Right lobe of liver (tissue), 6 donors: Measurements from ENCODE around the gene DQX1. TPM values are rescaled to one million over a fixed set of nuclear protein-coding genes. Genes with fewer than 3 reads are reported as not detected.

Experiments
- ATAC-seq, 4 donors: fragments of 200-7000 bp; cut with Tn5 transposase; one replicate each; pipeline ENCODE4 v1.9.1; 2020; ENCODE audit warnings: mild to moderate bottlenecking in 4 of 4, moderate library complexity in 4 of 4
- DNase-seq, 3 donors: peaks; one replicate each; pipeline ENCODE4 v3.0.0-alpha.2; 2020
- H3K27ac ChIP-seq, 3 donors: fragments of 200-600 bp; one replicate each; pipeline ENCODE4 v1.8.0; 2022
- H3K27me3 ChIP-seq, 2 donors: fragments of 200-600 bp; one replicate each; pipeline ENCODE4 v1.8.0; 2022
- H3K36me3 ChIP-seq, 4 donors: fragments of 200-600 bp; sonication (generic) in 1 of 4; one replicate each; pipeline versions ENCODE4 v1.5.1 to v1.8.0; 2017 to 2022; ENCODE audit warnings: control low read depth in 1 of 4
- H3K4me1 ChIP-seq, 4 donors: fragments of 200-600 bp; sonication (generic) in 1 of 4; one replicate each; pipeline versions ENCODE4 v1.5.1 to v1.8.0; 2017 to 2022; ENCODE audit warnings: control low read depth in 1 of 4
- H3K4me3 ChIP-seq, 3 donors: fragments of 200-600 bp; one replicate each; pipeline ENCODE4 v1.8.0; 2022
- H3K9me3 ChIP-seq, 4 donors: fragments of 200-600 bp; sonication (generic) in 1 of 4; one replicate each; pipeline versions ENCODE4 v1.5.1 to v1.8.0; 2017 to 2022; ENCODE audit warnings: control low read depth in 1 of 4
- CTCF ChIP-seq, 4 donors: fragments of 200-600 bp in 3 of 4; fragments of 450-650 bp in 1 of 4; IDR thresholded peaks; one replicate each; pipeline versions ENCODE4 v1.5.1 to v1.8.0; 2016 to 2022; ENCODE audit warnings: antibody characterized with exemption in 4 of 4, mild to moderate bottlenecking in 2 of 4
- POLR2A ChIP-seq: fragments of 450-650 bp; IDR thresholded peaks from one replicate; pipeline ENCODE4 v1.6.1; 2017; ENCODE audit warnings: antibody characterized with exemption, mild to moderate bottlenecking
- WGBS: methylation state at CpG from one replicate; pipeline ENCODE4 v1.1.6; 2018; ENCODE audit warnings: low coverage, low lambda C conversion rate; ENCODE audit not compliant: insufficient coverage; ENCODE audit errors: missing lambda C conversion rate; 5-methylcytosine and 5-hydroxymethylcytosine counted together
- intact Hi-C, 2 donors: fragments of 100-400 bp; cut with DNase I; formaldehyde crosslinking; loops; one replicate each; pipeline versions ENCODE4 v1.11.2 to v1.14.1; 2022
- total RNA-seq, 6 experiments: library from RNA; depleted of rRNA in 2 of 6; stranded (reverse); fragments of >200 nt in 2 of 6; fragmentation: NEBNext Ultra II Directional in 3 of 6; extraction: Animal tissue kit (Norgen Biotek cat#: 25700) in 3 of 6; gene quantifications; one replicate each; pipeline versions ENCODE4 v1.1.0 to v1.2.4, GENCODE V29; 2016 to 2023
- donor health status: DM: no; HTN: yes; CAD: no.
- donor health status: DM: no; HTN: no; CAD: no.
- donor health status: DM: no; HTN: no; CAD: no.
- donor health status: DM: no; HTN: yes; CAD: no.
- donor health status: DM: no; HTN: yes; CAD: no.

The DQX1 gene
- total RNA-seq, 6 experiments from 2014 or later, result not detected

DNA sequence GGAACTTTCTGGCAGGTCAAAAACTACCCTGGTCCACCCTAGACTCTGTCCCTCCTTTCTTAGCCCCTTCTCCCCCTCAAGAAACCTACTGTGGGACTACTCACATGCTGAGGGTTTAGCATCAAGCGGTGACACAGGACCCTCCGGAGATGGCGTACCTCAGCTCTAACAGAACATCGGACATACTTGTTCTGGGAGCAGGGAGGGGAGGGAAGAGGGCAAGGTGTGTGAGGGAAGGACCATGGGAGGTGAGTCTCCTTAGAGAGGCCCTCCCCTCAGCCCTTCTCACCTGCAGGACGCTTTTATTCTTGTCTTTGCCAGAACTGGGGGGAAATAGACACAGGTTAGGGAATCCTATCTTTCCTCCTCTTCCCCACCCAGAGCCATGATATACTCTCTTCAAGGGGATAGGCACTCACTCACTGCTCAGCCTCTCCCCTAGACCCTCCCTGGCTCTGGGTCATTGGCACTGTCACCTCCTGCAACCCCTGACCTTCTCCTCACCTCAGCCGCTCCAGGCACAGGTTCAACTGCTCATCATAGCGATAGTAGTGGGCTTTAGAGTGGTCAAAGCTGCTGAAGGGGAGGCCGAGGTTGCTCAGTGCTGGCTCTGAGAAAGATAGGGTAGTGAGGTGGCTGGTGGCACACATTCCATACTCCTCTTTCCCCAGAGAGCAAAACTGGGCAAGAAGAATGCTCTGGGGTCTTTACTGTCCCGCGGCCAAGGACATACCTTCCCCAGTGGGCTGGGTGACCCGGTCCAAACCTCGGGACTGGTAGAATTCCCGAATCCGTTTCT is 20.4 kb downstream of the DQX1 start:
- Histone ChIP-seq H3K27ac (no peak overlapping the region), H3K27me3 (no peaks in the 10 kb centered on the region), H3K4me1 (peaks cover 0 to 42% (median 12%) of the 10 kb centered on the region in 4 donors), H3K4me3 (peak overlapping the region in 2 of 3 donors; percentile 78 to 95), H3K9me3 (no peaks in the 10 kb centered on the region), H3K36me3 (no peaks in the 10 kb centered on the region)
- DNase-seq (no peak), ATAC-seq (no peak)
- intact Hi-C loops, result no loop called here
- TF ChIP-seq POLR2A, result no peak
- no peak for TF ChIP-seq CTCF (IDR thresholded peaks at IDR 0.05)
- WGBS, result 70% methylated on average over 8 of the region's 14 CpGs

GRCh38 chr2:74504591-74504990 is 21.4 kb downstream of the DQX1 start:
- Histone ChIP-seq H3K4me3 (peak overlapping the region in 2 of 3 donors; percentile 82 to 84), H3K36me3 (no peaks in the 10 kb centered on the region), H3K4me1 (peaks cover 0 to 49% (median 15%) of the 10 kb centered on the region in 4 donors), H3K27me3 (no peaks in the 10 kb centered on the region), H3K9me3 (no peaks in the 10 kb centered on the region), H3K27ac (peak overlapping the region in 1 of 3 donors; percentile 93)
- DNase-seq, result no peak
- no peak for TF ChIP-seq CTCF (IDR thresholded peaks at IDR 0.05)
- no peak for TF ChIP-seq POLR2A
- intact Hi-C loops, result no loop called here
- no peak for ATAC-seq
- WGBS, result 79% methylated on average over 3 of the region's 3 CpGs

DNA sequence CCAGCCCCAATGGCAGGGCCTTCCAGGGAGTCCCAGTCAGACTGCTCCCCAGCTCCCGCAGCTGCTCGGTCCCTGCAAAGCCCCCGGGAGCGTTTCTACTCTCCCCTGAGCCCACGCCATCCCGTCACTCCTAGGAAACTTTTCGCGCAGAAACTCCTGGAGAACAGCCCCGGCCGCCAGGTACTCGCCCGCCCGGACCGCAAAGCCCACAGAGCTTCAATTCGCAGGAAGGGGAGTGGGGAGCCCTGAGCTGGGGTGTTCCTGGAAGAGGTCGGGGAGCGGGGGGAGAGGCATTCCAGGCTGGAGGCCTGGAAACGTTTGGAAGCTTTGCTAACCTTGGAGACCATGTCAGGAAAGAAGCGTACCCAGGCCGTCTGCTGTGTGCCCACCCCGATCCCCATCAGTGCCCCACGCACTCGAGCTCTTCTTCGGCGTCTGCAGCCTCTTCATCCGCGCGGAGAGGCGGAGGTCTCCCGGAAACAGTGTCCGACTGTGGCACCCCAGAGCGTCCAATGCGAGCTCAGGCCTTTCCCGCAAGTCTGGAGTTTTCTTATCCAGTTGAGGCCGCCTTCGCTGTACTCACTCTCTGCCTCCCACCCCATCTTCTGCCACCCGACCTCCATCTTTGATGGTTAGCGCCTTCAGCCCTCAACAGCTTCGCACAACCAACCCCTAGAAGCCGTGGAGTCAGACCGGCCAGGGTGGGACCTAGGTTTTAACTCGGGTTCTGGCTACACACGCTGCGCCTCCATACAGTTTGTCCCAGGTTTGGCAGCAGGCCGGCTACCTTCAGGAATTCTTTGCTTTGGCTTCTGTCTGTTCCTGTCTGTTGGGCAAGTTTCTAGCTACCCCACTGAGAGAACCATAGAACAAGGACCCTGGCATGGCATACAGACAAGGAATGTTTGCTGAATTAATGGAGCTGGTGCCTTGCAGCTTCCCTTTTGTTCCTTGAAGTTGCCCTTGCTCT is 22.2 kb downstream of the DQX1 start:
- ATAC-seq, result no peak
- Histone ChIP-seq H3K27ac (peak overlapping the region; percentile 66 to 93 (median 93)), H3K36me3 (no peaks in the 10 kb centered on the region), H3K9me3 (no peaks in the 10 kb centered on the region), H3K4me1 (peaks cover 0 to 55% (median 19%) of the 10 kb centered on the region in 4 donors), H3K27me3 (no peaks in the 10 kb centered on the region), H3K4me3 (peak overlapping the region; percentile 60 to 84 (median 82))
- WGBS, result 27% methylated on average over 18 of the region's 45 CpGs
- DNase-seq, result peak in 1 of 3 donors; percentile 65
- intact Hi-C loops, result no loop called here
- TF ChIP-seq POLR2A (no peak), CTCF (IDR thresholded peaks at IDR 0.05) (no peak)

- H3K4me3 ChIP-seq, result peak overlapping the region; percentile 60 to 84 (median 82)
- H3K36me3 ChIP-seq, result no peaks in the 10 kb centered on the region
- TF ChIP-seq POLR2A (peak; percentile 49), CTCF (IDR thresholded peaks at IDR 0.05) (peak in 3 of 4 donors; percentile 39 to 54 (median 44))
- H3K9me3 ChIP-seq, result no peaks in the 10 kb centered on the region
- WGBS, result 0% methylated on average over 8 of the region's 67 CpGs
- peaks cover 0 to 64% (median 22%) of the 10 kb centered on the region in 4 donors for H3K4me1 ChIP-seq
- H3K27me3 ChIP-seq, result no peaks in the 10 kb centered on the region
- DNase-seq (peak; percentile 72 to 85 (median 80)), ATAC-seq (peak; percentile 39 to 55 (median 44))
- peak overlapping the region; percentile 66 to 93 (median 93) for H3K27ac ChIP-seq
- intact Hi-C loops, result no loop called here
Observed at GRCh38 chr2:74502720-74503505, 23.1 kb downstream of the DQX1 start.
